NCI-H446 (cell line): Measurements from ENCODE around the gene SYNPO2L.
"Not testable (repeated sequence)": the region's sequence is repeated elsewhere in the genome, so short reads cannot be mapped to it uniquely, and the experiment has no call there.

Experiments used
- DNase-seq, 2 experiments: peaks; one replicate each; lab custom pipeline; 2025; lab: John Stamatoyannopoulos, UW

The SYNPO2L gene

GRCh38 chr10:73655990-73656298 is at the start of gene SYNPO2L:
Gene SYNPO2L (minus strand): TSS chr10:73656029. CDS start chr10:73655922, 107 bp downstream.
- DNase-seq = no peak

GRCh38 chr10:73703924-73704323 is 48.1 kb upstream of the SYNPO2L start:
- not testable (repeated sequence) for DNase-seq

GRCh38 chr10:73698819-73699218 is 43.0 kb upstream of the SYNPO2L start:
- not testable (repeated sequence) for DNase-seq

GRCh38 chr10:73697675-73698159 is 41.9 kb upstream of the SYNPO2L start, which contains the start of gene AGAP5:
Gene AGAP5 (minus strand): TSS chr10:73698109. CDS start chr10:73697755, 354 bp downstream.
- not testable (repeated sequence) for DNase-seq

GRCh38 chr10:73695302-73695701 is 39.5 kb upstream of the SYNPO2L start:
- DNase-seq = not testable (repeated sequence)

- DNase-seq = not testable (repeated sequence)
Observed at GRCh38 chr10:73690755-73691154, 34.9 kb upstream of the SYNPO2L start.

- DNase-seq = not testable (repeated sequence)
Observed at GRCh38 chr10:73689596-73689995, 33.8 kb upstream of the SYNPO2L start.

GRCh38 chr10:73687641-73688040 is 31.8 kb upstream of the SYNPO2L start:
- not testable (repeated sequence) for DNase-seq

GRCh38 chr10:73674546-73674945 is 18.7 kb upstream of the SYNPO2L start:
- not testable (repeated sequence) for DNase-seq

GRCh38 chr10:73668378-73668777 is 12.5 kb upstream of the SYNPO2L start:
- not testable (repeated sequence) for DNase-seq

- not testable (repeated sequence) for DNase-seq
Observed at GRCh38 chr10:73666153-73666809, 10.5 kb upstream of the SYNPO2L start.

GRCh38 chr10:73665581-73665980 is 9.8 kb upstream of the SYNPO2L start:
- DNase-seq = not testable (repeated sequence)

GRCh38 chr10:73664156-73665040 is 8.6 kb upstream of the SYNPO2L start:
- not testable (repeated sequence) for DNase-seq

GRCh38 chr10:73663621-73664020 is 7.8 kb upstream of the SYNPO2L start:
- not testable (repeated sequence) for DNase-seq

- DNase-seq = not testable (repeated sequence)
Observed at GRCh38 chr10:73662705-73663104, 6.9 kb upstream of the SYNPO2L start.

- no peak for DNase-seq
Observed at GRCh38 chr10:73655257-73655989, 406 bp downstream of the SYNPO2L start.

- no peak for DNase-seq
Observed at GRCh38 chr10:73653701-73654100, 2.1 kb downstream of the SYNPO2L start.

- DNase-seq = no peak
Observed at GRCh38 chr10:73653195-73653594, 2.6 kb downstream of the SYNPO2L start.

- DNase-seq = no peak
Observed at GRCh38 chr10:73650537-73651331, 5.1 kb downstream of the SYNPO2L start.

- DNase-seq = no peak
Observed at GRCh38 chr10:73649876-73650536, 5.8 kb downstream of the SYNPO2L start.
